Esophagus muscularis mucosa (tissue), 4 donors: Measurements from ENCODE around the gene SH3YL1. TPM values are rescaled to one million over a fixed set of nuclear protein-coding genes. Genes with fewer than 3 reads are reported as not detected.

ENCODE experiments used
- DNase-seq: peaks from one replicate; pipeline ENCODE4 v3.0.0-alpha.2; 2017; ENCODE audit errors: extremely low spot score
- H3K27ac ChIP-seq, 4 donors: fragments of 200-600 bp; sonication (generic); replicated peaks in 1 of 4; 1 replicate in 3 of 4; 2 replicates in 1 of 4; pipeline ENCODE4 v1.5.1; 2016 to 2019; ENCODE audit warnings: mild to moderate bottlenecking in 1 of 4
- H3K27me3 ChIP-seq, 4 donors: fragments of 200-600 bp; sonication (generic); one replicate each; pipeline versions ENCODE4 v1.5.1 to v1.6.0; 2016 to 2019
- H3K36me3 ChIP-seq, 4 donors: fragments of 200-600 bp; sonication (generic); one replicate each; pipeline ENCODE4 v1.5.1; 2016 to 2019
- H3K4me1 ChIP-seq, 4 donors: fragments of 200-600 bp; sonication (generic); one replicate each; pipeline ENCODE4 v1.5.1; 2016 to 2019
- H3K4me3 ChIP-seq, 4 donors: fragments of 200-600 bp; sonication (generic); 1 replicate in 2 of 4; 2 replicates in 2 of 4; pipeline ENCODE4 v1.5.1; 2016 to 2019; ENCODE audit warnings: mild to moderate bottlenecking in 4 of 4, moderate library complexity in 1 of 4
- H3K9me3 ChIP-seq, 4 donors: fragments of 200-600 bp; sonication (generic); 1 replicate in 3 of 4; 2 replicates in 1 of 4; pipeline ENCODE4 v1.5.1; 2016 to 2019
- EP300 ChIP-seq: sonication (generic); formaldehyde crosslinking; IDR thresholded peaks from one replicate; pipeline ENCODE4 v1.6.1; 2017; ENCODE audit warnings: antibody characterized with exemption
- POLR2A ChIP-seq: fragments of 450-650 bp; IDR thresholded peaks from one replicate; pipeline ENCODE4 v1.6.1; 2017; ENCODE audit warnings: antibody characterized with exemption, moderate library complexity, mild to moderate bottlenecking, low read depth
- POLR2AphosphoS5 ChIP-seq, 2 donors: sonication (generic); formaldehyde crosslinking; IDR thresholded peaks; one replicate each; pipeline ENCODE4 v1.6.1; 2017; ENCODE audit warnings: antibody characterized with exemption in 2 of 2
- WGBS: methylation state at CpG from one replicate; pipeline ENCODE4 v1.1.5; 2018; 5-methylcytosine and 5-hydroxymethylcytosine counted together
- intact Hi-C: fragments of 100-400 bp; cut with DNase I; formaldehyde crosslinking; loops from one replicate; pipeline ENCODE4 v1.15.1; 2023
- total RNA-seq, 4 donors: library from RNA; depleted of rRNA; stranded (reverse); fragments of >200 nt; gene quantifications; one replicate each; pipeline versions ENCODE4 v1.1.0 to v1.2.1, GENCODE V29; 2016
- TF ChIP-seq, protein P1 (sequence below), 3 experiments: fragments of 200-600 bp in 2 of 3; fragments of 450-650 bp in 1 of 3; sonication (generic) in 2 of 3; IDR thresholded peaks; one replicate each; pipeline ENCODE4 v1.5.1; 2017 to 2019; ENCODE audit warnings: antibody characterized with exemption in 3 of 3, mild to moderate bottlenecking in 2 of 3, moderate library complexity in 1 of 3

SH3YL1 gene
- total RNA-seq, 4 donors from 2014 or later, result 15.7 to 20.3 (median 18.2) TPM

- Histone ChIP-seq H3K4me1 (no peaks in the 10 kb centered on the region), H3K4me3 (no peak overlapping the region), H3K27me3 (no peaks in the 10 kb centered on the region), H3K27ac (no peak overlapping the region), H3K9me3 (no peaks in the 10 kb centered on the region), H3K36me3 (no peaks in the 10 kb centered on the region)
- TF ChIP-seq, protein P1, sequence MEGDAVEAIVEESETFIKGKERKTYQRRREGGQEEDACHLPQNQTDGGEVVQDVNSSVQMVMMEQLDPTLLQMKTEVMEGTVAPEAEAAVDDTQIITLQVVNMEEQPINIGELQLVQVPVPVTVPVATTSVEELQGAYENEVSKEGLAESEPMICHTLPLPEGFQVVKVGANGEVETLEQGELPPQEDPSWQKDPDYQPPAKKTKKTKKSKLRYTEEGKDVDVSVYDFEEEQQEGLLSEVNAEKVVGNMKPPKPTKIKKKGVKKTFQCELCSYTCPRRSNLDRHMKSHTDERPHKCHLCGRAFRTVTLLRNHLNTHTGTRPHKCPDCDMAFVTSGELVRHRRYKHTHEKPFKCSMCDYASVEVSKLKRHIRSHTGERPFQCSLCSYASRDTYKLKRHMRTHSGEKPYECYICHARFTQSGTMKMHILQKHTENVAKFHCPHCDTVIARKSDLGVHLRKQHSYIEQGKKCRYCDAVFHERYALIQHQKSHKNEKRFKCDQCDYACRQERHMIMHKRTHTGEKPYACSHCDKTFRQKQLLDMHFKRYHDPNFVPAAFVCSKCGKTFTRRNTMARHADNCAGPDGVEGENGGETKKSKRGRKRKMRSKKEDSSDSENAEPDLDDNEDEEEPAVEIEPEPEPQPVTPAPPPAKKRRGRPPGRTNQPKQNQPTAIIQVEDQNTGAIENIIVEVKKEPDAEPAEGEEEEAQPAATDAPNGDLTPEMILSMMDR (IDR thresholded peaks at IDR 0.05), result no peak
- TF ChIP-seq EP300 (no peak), POLR2A (no peak), POLR2AphosphoS5 (IDR thresholded peaks at IDR 0.05) (no peak)
- DNase-seq, result no peak
- WGBS, result 81% methylated on average over 6 of the region's 29 CpGs
- intact Hi-C loops, result no loop called here
Observed at GRCh38 chr2:191311-192190, 72.3 kb downstream of the SH3YL1 start.

GRCh38 chr2:187825-188224 lies 76.0 kb downstream of the SH3YL1 start:
- DNase-seq, result no peak
- H3K27me3 ChIP-seq, result no peaks in the 10 kb centered on the region
- no peaks in the 10 kb centered on the region for H3K36me3 ChIP-seq
- no peaks in the 10 kb centered on the region for H3K9me3 ChIP-seq
- H3K4me1 ChIP-seq, result no peaks in the 10 kb centered on the region
- no peak overlapping the region for H3K4me3 ChIP-seq
- no peak overlapping the region for H3K27ac ChIP-seq
- WGBS, result 85% methylated on average over 2 of the region's 2 CpGs
- TF ChIP-seq, protein P1 (IDR thresholded peaks at IDR 0.05), result no peak
- TF ChIP-seq EP300, result no peak
- no peak for TF ChIP-seq POLR2A
- no peak for TF ChIP-seq POLR2AphosphoS5 (IDR thresholded peaks at IDR 0.05)
- intact Hi-C loops, result no loop called here

DNA sequence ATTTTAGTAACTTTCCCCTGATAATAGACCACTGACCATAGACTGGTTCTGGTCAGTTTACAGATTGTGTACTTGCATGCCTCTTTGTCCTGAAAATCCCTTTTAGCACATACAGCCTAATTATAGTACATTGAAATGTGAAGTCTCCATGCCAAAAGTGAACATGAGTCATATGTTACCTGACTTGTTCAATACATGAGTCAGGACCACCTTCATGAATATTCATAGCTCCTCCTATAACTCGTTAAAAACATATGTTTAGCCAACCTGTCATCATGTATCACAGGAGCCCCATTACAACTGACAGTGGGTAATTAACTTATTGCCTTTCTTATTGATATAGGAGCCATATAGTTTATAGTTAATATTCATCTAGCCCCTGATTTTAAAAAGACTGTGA lies 78.6 kb downstream of the SH3YL1 start:
- TF ChIP-seq, protein P1 (IDR thresholded peaks at IDR 0.05), result no peak
- TF ChIP-seq POLR2A (no peak), EP300 (no peak), POLR2AphosphoS5 (IDR thresholded peaks at IDR 0.05) (no peak)
- 85% methylated on average over 1 of the region's 1 CpG for WGBS
- H3K27ac ChIP-seq, result no peak overlapping the region
- no peaks in the 10 kb centered on the region for H3K9me3 ChIP-seq
- no peaks in the 10 kb centered on the region for H3K4me1 ChIP-seq
- no peak overlapping the region for H3K4me3 ChIP-seq
- intact Hi-C loops, result no loop called here
- no peak for DNase-seq
- no peaks in the 10 kb centered on the region for H3K27me3 ChIP-seq
- H3K36me3 ChIP-seq, result no peaks in the 10 kb centered on the region

DNA sequence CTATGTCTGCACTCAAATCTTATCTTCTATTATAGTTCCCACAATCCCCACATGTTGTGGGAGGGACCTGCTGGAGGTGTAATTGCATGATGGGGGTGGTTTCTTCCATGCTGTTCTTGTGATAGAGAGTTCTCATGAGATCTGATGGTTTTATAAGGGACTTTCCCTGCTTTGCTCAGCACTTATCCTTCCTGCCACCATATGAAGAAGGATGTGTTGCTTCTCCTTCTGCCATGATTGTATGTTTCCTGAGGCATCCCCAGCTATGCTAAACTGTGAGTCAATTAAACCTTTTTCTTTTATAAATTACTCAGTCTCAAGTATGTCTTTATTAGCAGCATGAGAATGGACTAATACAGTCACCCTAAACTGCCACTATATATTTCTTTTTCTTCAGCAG lies 79.1 kb downstream of the SH3YL1 start:
- peak; percentile 34 for DNase-seq
- TF ChIP-seq POLR2A, result no peak
- TF ChIP-seq, protein P1 (IDR thresholded peaks at IDR 0.05), result no peak
- no peak for TF ChIP-seq POLR2AphosphoS5 (IDR thresholded peaks at IDR 0.05)
- TF ChIP-seq EP300, result no peak
- no peaks in the 10 kb centered on the region for H3K27me3 ChIP-seq
- no peaks in the 10 kb centered on the region for H3K36me3 ChIP-seq
- H3K4me3 ChIP-seq, result no peak overlapping the region
- intact Hi-C loops, result no loop called here
- no peaks in the 10 kb centered on the region for H3K9me3 ChIP-seq
- no peak overlapping the region for H3K27ac ChIP-seq
- no peaks in the 10 kb centered on the region for H3K4me1 ChIP-seq
